Adipose tissue (tissue), 3 donors: ENCODE data around the gene TOLLIP. TPM values are rescaled to one million over a fixed set of nuclear protein-coding genes. Genes with fewer than 3 reads are reported as not detected.
"Not testable (repeated sequence)": the region's sequence is repeated elsewhere in the genome, so short reads cannot be mapped to it uniquely, and the experiment has no call there.

Source experiments
- H3K27ac ChIP-seq: one replicate; pipeline ENCODE4 v1.5.1; 2013; ENCODE audit warnings: low read depth, low read length
- WGBS, 3 donors: extraction: QIAGEN DNeasy Blood & Tissue Kit; methylation state at CpG; one replicate each; pipeline ENCODE4 v1.1.7; 2013; 5-methylcytosine and 5-hydroxymethylcytosine counted together
- polyA plus RNA-seq, 3 donors: library from polyadenylated mRNA; stranded (reverse); fragments of 200-250 nt; gene quantifications; one replicate each; pipeline ENCODE4 v1.2.3, GENCODE V29; 2013
- donor health status: healthy with polysubstance abuse.
- donor health status: Bipolar disorder and iron deficiency.
- donor health status: healthy.

TOLLIP gene
- polyA plus RNA-seq, 3 donors, result 30.0 to 36.9 (median 30.7) TPM

DNA sequence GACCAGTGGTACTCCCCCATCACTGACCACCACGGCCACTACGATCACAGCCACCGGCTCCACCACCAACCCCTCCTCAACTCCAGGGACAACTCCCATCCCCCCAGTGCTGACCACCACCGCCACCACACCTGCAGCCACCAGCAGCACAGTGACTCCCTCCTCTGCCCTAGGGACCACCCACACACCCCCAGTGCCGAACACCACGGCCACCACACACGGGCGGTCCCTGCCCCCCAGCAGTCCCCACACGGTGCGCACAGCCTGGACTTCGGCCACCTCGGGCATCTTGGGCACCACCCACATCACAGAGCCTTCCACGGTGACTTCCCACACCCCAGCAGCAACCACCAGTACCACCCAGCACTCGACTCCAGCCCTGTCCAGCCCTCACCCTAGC lies 62.4 kb downstream of the TOLLIP start:
- not testable (repeated sequence) for H3K27ac ChIP-seq
- 89 to 94% (median 92%) methylated on average over 10 to 14 of the region's 14 CpGs for WGBS, 3 donors

DNA sequence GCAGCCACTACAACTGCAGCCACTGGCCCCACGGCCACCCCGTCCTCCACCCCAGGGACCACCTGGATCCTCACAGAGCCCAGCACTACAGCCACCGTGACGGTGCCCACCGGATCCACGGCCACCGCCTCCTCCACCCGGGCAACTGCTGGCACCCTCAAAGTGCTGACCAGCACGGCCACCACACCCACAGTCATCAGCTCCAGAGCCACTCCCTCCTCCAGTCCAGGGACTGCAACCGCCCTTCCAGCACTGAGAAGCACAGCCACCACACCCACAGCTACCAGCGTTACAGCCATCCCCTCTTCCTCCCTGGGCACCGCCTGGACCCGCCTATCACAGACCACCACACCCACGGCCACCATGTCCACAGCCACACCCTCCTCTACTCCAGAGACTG lies 63.1 kb downstream of the TOLLIP start:
- WGBS, 3 donors, result 77 to 88% (median 87%) methylated on average over 11 to 14 of the region's 14 CpGs
- not testable (repeated sequence) for H3K27ac ChIP-seq

GRCh38 chr11:1245717-1246116 lies 63.7 kb downstream of the TOLLIP start:
- not testable (repeated sequence) for H3K27ac ChIP-seq
- WGBS, 3 donors, result 84 to 93% (median 91%) methylated on average over 10 to 13 of the region's 14 CpGs

DNA sequence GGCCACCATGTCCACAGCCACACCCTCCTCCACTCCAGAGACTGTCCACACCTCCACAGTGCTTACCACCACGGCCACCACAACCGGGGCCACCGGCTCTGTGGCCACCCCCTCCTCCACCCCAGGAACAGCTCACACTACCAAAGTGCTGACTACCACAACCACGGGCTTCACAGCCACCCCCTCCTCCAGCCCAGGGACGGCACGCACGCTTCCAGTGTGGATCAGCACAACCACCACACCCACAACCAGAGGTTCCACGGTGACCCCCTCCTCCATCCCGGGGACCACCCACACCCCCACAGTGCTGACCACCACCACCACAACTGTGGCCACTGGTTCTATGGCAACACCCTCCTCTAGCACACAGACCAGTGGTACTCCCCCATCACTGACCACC lies 64.9 kb downstream of the TOLLIP start:
- H3K27ac ChIP-seq, result not testable (repeated sequence)
- 95 to 96% (median 95%) methylated on average over 6 to 9 of the region's 9 CpGs for WGBS, 3 donors

DNA sequence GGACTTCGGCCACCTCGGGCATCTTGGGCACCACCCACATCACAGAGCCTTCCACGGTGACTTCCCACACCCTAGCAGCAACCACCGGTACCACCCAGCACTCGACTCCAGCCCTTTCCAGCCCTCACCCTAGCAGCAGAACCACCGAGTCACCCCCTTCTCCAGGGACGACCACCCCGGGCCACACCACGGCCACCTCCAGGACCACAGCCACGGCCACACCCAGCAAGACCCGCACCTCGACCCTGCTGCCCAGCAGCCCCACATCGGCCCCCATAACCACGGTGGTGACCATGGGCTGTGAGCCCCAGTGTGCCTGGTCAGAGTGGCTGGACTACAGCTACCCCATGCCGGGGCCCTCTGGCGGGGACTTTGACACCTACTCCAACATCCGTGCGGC lies 65.9 kb downstream of the TOLLIP start:
- H3K27ac ChIP-seq, result not testable (repeated sequence)
- WGBS, 3 donors, result 92 to 97% (median 95%) methylated on average over 7 to 14 of the region's 18 CpGs

DNA sequence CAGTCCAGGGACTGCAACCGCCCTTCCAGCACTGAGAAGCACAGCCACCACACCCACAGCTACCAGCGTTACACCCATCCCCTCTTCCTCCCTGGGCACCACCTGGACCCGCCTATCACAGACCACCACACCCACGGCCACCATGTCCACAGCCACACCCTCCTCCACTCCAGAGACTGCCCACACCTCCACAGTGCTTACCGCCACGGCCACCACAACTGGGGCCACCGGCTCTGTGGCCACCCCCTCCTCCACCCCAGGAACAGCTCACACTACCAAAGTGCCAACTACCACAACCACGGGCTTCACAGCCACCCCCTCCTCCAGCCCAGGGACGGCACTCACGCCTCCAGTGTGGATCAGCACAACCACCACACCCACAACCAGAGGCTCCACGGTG lies 66.7 kb downstream of the TOLLIP start:
- not testable (repeated sequence) for H3K27ac ChIP-seq
- 80 to 94% (median 92%) methylated on average over 1 to 8 of the region's 11 CpGs for WGBS, 3 donors

DNA sequence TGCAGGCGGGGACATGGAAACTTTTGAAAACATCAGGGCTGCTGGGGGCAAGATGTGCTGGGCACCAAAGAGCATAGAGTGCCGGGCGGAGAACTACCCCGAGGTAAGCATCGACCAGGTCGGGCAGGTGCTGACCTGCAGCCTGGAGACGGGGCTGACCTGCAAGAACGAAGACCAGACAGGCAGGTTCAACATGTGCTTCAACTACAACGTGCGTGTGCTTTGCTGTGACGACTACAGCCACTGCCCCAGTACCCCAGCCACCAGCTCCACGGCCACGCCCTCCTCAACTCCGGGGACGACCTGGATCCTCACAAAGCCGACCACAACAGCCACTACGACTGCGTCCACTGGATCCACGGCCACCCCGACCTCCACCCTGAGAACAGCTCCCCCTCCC lies 67.1 kb downstream of the TOLLIP start:
- H3K27ac ChIP-seq, result no peak overlapping the region
- WGBS, 3 donors, result 92 to 95% (median 94%) methylated on average over 17 to 20 of the region's 20 CpGs

DNA sequence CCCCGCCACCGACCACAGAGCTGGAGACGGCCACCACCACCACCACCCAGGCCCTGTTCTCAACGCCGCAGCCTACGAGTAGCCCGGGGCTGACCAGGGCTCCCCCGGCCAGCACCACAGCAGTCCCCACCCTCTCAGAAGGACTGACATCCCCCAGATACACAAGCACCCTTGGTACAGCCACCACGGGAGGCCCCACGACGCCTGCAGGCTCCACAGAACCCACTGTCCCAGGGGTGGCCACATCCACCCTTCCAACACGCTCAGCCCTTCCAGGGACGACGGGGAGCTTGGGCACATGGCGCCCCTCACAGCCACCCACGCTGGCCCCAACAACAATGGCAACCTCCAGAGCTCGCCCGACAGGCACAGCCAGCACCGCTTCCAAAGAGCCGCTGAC lies 67.7 kb downstream of the TOLLIP start:
- H3K27ac ChIP-seq, result no peak overlapping the region
- 90 to 97% (median 95%) methylated on average over 20 of the region's 20 CpGs for WGBS, 3 donors

- 92 to 93% (median 92%) methylated on average over 25 of the region's 25 CpGs for WGBS, 3 donors
- no peak overlapping the region for H3K27ac ChIP-seq
Observed at GRCh38 chr11:1240771-1241170, 68.7 kb downstream of the TOLLIP start.

DNA sequence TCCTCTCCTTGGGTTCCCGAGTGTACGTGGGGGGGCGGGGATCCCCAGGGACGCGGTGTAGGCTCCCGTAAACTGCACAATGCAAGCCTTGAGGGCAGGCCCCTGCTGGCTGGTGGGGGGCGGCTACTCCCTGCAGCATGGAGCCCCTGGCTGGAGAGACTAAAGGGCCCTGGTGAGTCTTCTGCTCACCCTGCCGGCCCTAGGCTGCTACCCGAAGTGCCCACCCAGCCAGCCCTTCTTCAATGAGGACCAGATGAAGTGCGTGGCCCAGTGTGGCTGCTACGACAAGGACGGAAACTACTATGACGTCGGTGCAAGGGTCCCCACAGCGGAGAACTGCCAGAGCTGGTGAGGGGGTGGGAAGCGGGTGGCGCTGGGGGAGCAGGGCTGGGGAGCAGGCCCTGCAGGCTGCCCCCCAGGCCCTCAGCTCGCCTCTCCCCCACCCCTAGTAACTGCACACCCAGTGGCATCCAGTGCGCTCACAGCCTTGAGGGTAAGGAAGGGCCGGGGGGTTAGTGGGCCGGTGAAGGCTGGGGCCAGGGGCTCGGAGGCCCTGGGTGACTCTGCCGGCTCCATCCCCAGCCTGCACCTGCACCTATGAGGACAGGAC lies 69.7 kb downstream of the TOLLIP start:
- WGBS, 3 donors, result 81 to 89% (median 88%) methylated on average over 22 to 23 of the region's 23 CpGs

GRCh38 chr11:1238767-1239595 lies 70.5 kb downstream of the TOLLIP start:
- H3K27ac ChIP-seq, result no peak overlapping the region
- 48 to 68% (median 60%) methylated on average over 32 to 34 of the region's 34 CpGs for WGBS, 3 donors

More for the DNA sequence above, 69.7 kb downstream of the TOLLIP start:
- H3K27ac ChIP-seq, result no peak overlapping the region

GRCh38 chr11:1237851-1238250 lies 71.6 kb downstream of the TOLLIP start:
- whole genome bisulfite sequencing, 3 donors, result 72 to 79% (median 78%) methylated on average over 10 of the region's 10 CpGs
- no peak overlapping the region for H3K27ac ChIP-seq

DNA sequence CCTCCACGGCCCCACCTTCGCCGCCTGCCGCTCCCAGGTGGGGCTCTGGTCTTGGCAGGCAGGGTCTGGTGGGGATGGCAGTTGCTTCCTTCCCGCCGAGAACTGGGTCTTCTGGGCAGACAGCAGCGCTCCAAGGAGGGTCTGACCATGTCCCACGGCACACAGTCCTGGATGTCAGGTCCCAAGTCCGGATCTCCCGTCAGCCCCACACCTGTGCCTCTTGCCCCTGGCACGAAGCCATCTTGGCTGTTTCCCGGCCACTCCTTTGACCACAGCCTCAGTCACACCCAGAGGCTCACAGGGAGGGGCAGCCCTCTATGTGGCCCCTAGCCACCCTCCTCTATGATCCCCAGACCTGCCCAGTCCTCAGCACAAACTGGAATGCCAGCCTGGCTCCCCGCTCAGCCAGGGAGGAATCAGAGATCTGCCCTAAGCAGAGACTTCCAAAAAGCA lies 72.3 kb downstream of the TOLLIP start:
- no peak overlapping the region for H3K27ac ChIP-seq
- WGBS, 3 donors, result 69 to 81% (median 79%) methylated on average over 13 of the region's 13 CpGs

- no peak overlapping the region for H3K27ac ChIP-seq
- WGBS, 3 donors, result 84 to 90% (median 86%) methylated on average over 34 to 37 of the region's 37 CpGs
Observed at GRCh38 chr11:1236316-1237127, 72.9 kb downstream of the TOLLIP start.

- no peak overlapping the region for H3K27ac ChIP-seq
- 62 to 70% (median 69%) methylated on average over 16 of the region's 16 CpGs for WGBS, 3 donors
Observed at GRCh38 chr11:1235901-1236315, 73.5 kb downstream of the TOLLIP start.

DNA sequence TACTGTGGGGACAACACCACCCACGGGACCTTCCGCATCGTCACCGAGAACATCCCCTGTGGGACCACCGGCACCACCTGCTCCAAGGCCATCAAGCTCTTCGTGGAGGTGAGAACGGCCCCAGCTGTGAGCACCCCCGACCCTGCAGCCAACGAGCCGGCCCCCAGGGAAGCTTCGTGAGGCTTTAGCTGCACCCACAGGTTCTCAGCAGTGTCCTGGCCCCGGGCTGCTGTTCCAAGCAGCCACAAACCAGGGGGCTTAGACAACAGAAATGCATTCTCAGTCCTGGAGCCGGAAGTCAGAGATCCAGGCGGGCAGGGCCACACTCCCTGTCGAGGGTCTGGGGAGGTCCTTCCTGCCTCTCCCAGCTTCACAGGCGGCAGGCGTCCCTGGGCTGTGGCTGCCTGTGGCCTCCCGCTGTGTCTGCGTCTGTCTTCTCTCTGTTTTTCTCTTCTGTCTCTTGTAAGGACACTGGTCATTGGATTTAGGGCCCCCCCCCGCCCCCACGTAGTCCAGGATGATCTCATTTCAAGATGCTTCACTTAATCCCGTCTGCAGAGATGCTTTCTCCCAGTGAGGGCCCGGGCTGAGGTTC lies 74.0 kb downstream of the TOLLIP start:
- 64 to 70% (median 70%) methylated on average over 23 of the region's 23 CpGs for WGBS, 3 donors

GRCh38 chr11:1234771-1235305 lies 74.6 kb downstream of the TOLLIP start:
- no peak overlapping the region for H3K27ac ChIP-seq
- WGBS, 3 donors, result 78 to 84% (median 79%) methylated on average over 22 to 23 of the region's 23 CpGs

More for the DNA sequence above, 74.0 kb downstream of the TOLLIP start:
- H3K27ac ChIP-seq, result no peak overlapping the region

GRCh38 chr11:1234054-1234720 lies 75.2 kb downstream of the TOLLIP start:
- H3K27ac ChIP-seq, result no peak overlapping the region
- WGBS, 3 donors, result 62 to 73% (median 73%) methylated on average over 22 of the region's 22 CpGs
